NCI-H2081 treated with DMSO at 0.1 percent for 48 hours (cell line): ENCODE measurements around the gene CA4.
"Not testable (repeated sequence)": the region's sequence is repeated elsewhere in the genome, so short reads cannot be mapped to it uniquely, and the experiment has no call there.

ENCODE experiments used
- DNase-seq: peaks from one replicate; lab custom pipeline; 2025; lab: John Stamatoyannopoulos, UW

Gene CA4

DNA sequence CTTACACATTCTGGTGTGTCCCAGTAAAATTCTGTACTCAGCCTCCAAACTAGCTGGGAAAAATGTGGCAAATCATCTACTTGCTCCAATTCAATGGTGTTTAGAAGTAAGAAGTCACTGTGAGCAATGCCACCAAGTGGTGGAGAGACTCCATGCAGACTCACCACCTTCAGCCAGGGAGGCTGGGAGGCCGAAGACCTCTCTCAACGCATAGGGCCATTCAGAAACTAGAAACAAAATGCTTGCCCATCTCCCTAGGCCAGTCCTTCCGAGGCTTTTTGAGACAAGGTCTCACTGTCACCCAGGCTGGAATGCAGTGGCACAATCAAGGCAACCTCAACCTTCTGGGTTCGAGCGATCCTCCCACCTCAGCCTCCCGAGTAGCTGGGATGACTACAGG is 25.0 kb downstream of the CA4 start:
- not testable (repeated sequence) for DNase-seq

GRCh38 chr17:60176763-60177162 is 27.0 kb downstream of the CA4 start:
- DNase-seq = not testable (repeated sequence)

DNA sequence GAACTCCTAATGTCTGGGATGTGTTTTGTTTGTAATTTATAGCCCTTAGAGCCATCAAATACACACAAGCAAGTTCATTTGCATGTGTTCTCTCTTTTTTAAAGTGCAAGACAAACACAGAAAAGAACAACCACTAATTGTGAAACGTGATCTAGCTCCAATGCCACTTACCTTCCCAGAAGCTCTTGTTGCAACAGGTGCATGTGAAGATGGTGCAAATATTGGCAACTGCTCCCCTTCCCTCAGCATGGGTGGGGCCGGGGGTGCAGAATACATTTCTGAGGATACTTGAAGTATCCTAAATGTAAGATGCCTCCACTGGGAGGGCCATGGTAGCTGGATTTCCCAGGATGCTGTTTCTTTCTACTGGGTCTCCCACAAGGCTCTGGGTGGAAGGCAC is 28.4 kb downstream of the CA4 start:
- peak; percentile 28 for DNase-seq

GRCh38 chr17:60180380-60180779 is 30.6 kb downstream of the CA4 start:
- not testable (repeated sequence) for DNase-seq

- DNase-seq = not testable (repeated sequence)
Observed at GRCh38 chr17:60186372-60186771, 36.6 kb downstream of the CA4 start.

GRCh38 chr17:60186846-60187745 is 37.3 kb downstream of the CA4 start:
- not testable (repeated sequence) for DNase-seq

DNA sequence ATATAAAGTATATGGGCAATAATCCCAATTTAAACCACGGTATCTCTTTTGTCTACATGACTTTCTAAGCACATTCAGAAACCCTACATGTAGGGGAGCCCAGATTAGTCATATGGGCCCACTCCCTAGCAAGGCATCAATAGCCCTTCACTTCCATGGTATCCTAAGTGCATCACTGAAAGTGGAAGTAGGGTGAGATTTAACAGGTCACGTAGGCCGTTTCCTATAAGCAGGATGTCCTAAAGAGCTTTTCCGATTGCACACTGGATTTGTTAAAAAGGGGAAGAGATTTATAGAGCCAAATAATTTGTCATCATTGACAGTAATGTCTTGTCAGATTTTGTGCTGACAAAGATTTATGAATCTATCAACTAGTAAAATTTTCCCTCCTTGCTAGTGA is 39.0 kb downstream of the CA4 start:
- no peak for DNase-seq

- not testable (repeated sequence) for DNase-seq
Observed at GRCh38 chr17:60190032-60190431, 40.3 kb downstream of the CA4 start.

- DNase-seq = not testable (repeated sequence)
Observed at GRCh38 chr17:60193032-60193431, 43.3 kb downstream of the CA4 start.

DNA sequence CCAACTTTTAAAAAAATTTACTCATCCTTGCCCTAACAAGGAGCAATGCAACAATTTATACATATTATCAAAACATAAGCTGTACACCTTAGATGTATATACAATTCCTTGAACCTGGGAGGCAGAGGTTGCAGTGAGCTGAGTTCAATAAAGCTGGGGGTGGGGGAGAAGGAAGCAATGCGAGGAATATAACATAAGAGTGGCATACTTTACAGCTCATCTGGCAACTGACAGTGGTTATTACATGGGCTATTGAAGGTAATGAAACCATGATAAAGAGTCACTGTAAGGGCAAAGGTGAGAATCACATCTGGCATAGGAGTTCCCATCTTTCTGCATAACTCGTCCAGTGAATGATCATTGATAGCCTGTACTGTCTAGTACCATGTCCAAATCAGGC is 43.7 kb downstream of the CA4 start:
- DNase-seq = no peak

DNA sequence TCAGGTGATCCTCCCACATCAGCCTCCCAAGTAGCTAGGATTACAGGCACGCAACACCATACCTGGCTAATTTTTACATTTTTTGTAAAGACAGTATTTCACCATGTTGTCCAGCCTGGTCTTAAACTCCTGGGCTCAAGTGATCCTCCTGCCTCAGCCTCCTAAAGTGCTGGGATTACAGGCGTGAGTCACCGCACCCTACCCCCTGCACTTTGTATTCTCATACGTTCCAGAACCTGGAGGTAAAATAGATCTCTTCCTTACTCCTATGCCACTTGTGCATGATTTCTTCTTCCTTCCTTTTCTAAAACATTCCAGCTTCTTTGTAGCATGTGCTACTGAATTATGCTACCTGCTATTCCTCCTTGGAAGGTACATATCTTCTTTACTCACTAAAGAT is 44.4 kb downstream of the CA4 start:
- not testable (repeated sequence) for DNase-seq

- not testable (repeated sequence) for DNase-seq
Observed at GRCh38 chr17:60198630-60199029, 48.9 kb downstream of the CA4 start.

DNA sequence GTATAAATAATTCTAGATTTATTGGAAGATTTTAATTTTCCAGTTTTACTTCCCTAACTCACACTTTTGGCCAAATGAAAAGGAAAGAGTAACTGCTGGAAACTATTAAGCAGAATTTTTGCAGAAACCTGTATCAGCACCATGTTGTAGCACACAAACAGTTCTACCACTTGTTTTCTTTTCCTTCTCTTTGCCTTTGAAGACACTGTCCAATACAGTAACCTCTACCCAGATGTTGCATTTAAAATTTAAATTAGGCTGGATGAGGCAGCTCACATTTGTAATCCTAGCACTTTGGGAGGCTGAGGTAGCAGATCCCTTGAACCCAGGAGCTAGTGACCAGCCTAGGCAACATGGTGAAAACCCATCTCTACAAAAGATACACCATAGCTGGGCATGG is 56.0 kb downstream of the CA4 start:
- not testable (repeated sequence) for DNase-seq

GRCh38 chr17:60208302-60208701 is 58.5 kb downstream of the CA4 start:
- DNase-seq = not testable (repeated sequence)
